ENCODE measurements around the gene OTOS. TPM values are rescaled to one million over a fixed set of nuclear protein-coding genes. Genes with fewer than 3 reads are reported as not detected.

OTOS gene
- total RNA-seq, 1 donor from 2014 or later: not detected

DNA sequence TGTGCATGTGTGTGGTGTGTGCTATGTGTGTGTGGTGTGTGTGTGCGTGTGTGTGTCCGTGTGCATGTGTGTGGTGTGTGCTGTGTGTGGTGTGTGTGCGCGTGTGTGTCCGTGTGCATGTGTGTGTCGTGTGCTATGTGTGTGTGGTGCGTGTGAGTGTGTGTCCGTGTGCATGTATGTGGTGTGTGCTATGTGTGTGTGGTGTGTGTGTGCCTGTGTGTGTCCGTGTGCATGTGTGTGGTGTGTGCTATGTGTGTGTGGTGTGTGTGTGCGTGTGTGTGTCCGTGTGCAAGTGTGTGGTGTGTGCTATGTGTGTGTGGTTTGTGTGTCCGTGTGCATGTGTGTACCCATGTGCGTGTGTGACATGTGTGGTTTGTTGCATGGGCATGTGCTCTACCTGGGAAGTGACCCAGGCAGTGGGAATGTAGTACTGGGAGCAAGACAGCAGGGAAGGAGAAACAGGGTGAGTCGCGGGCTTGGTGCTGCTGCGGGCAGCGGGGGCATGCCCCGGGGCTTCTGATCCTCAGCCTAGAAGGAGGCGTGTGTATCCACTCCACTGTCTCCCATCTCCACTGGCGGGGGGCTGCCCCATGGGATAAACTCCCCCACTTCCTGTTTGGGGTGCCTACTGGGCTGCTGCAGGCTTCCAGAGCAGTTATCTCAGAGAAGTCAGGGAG is 7.6 kb upstream of the OTOS start:
- no peak for TF ChIP-seq CTCF (conservative IDR thresholded peaks at IDR 0.05)
- Mint-ChIP-seq H3K36me3 (ENCODE audit: low read depth) (no peaks in the 10 kb centered on the region), H3K9me3 (peaks cover 6% of the 10 kb centered on the region)

GRCh38 chr2:240147382-240147781 is 6.9 kb upstream of the OTOS start:
- peaks cover 14% of the 10 kb centered on the region for H3K27me3 Mint-ChIP-seq (ENCODE audit: low read depth)
- no peaks in the 10 kb centered on the region for H3K36me3 Mint-ChIP-seq (ENCODE audit: low read depth)
- TF ChIP-seq CTCF (conservative IDR thresholded peaks at IDR 0.05): no peak
- H3K27ac Mint-ChIP-seq (ENCODE audit: unreplicated experiment): no peak overlapping the region
- H3K4me1 Mint-ChIP-seq: no peaks in the 10 kb centered on the region
- no peak for DNase-seq (ENCODE audit: low read depth, low spot score)
- H3K4me3 Mint-ChIP-seq: no peak overlapping the region
- H3K9me3 Mint-ChIP-seq: peaks cover 4% of the 10 kb centered on the region

More for the DNA sequence above, 7.6 kb upstream of the OTOS start:
- H3K4me1 Mint-ChIP-seq: no peaks in the 10 kb centered on the region
- no peak overlapping the region for H3K4me3 Mint-ChIP-seq
- DNase-seq (ENCODE audit: low read depth, low spot score): no peak
- no peak overlapping the region for H3K27ac Mint-ChIP-seq (ENCODE audit: unreplicated experiment)
- H3K27me3 Mint-ChIP-seq (ENCODE audit: low read depth): peaks cover 19% of the 10 kb centered on the region

DNA sequence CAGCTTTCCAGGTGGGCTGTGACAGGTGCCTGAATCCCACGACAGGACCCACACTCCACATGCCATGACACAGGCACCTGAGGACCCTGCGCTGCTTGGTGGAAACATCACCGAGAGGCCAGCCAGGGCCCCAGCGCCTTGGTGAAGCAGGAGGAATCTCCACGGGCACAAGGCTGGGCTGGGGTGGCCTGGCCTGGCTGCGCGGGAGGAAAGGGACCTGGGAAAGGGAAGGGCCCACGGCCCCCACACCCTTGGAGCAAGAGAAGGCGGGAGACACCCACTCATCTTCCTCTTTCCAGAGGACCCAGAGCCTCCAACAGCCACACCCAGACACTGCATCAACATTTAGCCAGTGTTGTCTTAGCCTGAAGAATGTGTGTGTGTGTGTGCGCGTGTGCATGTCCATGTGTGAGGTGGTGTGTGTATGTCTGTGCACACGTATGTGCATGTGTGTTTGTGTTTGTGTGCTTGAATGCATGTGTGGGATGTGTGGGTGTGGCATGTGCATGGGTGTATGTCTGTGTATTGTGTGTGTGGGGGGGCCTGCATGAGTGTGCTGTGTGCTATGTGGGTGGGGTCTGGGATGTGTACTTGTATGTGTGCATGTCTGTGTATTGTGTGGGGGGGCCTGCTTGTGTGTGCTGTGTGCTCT is 6.3 kb upstream of the OTOS start:
- no peak overlapping the region for H3K4me3 Mint-ChIP-seq
- peaks cover 8% of the 10 kb centered on the region for H3K27me3 Mint-ChIP-seq (ENCODE audit: low read depth)
- TF ChIP-seq CTCF (conservative IDR thresholded peaks at IDR 0.05): no peak
- H3K4me1 Mint-ChIP-seq: no peaks in the 10 kb centered on the region
- H3K27ac Mint-ChIP-seq (ENCODE audit: unreplicated experiment): no peak overlapping the region
- DNase-seq (ENCODE audit: low read depth, low spot score): no peak
- peaks cover 4% of the 10 kb centered on the region for H3K9me3 Mint-ChIP-seq
- no peaks in the 10 kb centered on the region for H3K36me3 Mint-ChIP-seq (ENCODE audit: low read depth)

GRCh38 chr2:240146141-240146561 is 5.7 kb upstream of the OTOS start:
- TF ChIP-seq CTCF (conservative IDR thresholded peaks at IDR 0.05): no peak
- Mint-ChIP-seq H3K36me3 (ENCODE audit: low read depth) (no peaks in the 10 kb centered on the region), H3K27ac (ENCODE audit: unreplicated experiment) (no peak overlapping the region), H3K4me3 (no peak overlapping the region), H3K9me3 (peaks cover 4% of the 10 kb centered on the region), H3K4me1 (no peaks in the 10 kb centered on the region), H3K27me3 (ENCODE audit: low read depth) (peaks cover 4% of the 10 kb centered on the region)
- no peak for DNase-seq (ENCODE audit: low read depth, low spot score)

DNA sequence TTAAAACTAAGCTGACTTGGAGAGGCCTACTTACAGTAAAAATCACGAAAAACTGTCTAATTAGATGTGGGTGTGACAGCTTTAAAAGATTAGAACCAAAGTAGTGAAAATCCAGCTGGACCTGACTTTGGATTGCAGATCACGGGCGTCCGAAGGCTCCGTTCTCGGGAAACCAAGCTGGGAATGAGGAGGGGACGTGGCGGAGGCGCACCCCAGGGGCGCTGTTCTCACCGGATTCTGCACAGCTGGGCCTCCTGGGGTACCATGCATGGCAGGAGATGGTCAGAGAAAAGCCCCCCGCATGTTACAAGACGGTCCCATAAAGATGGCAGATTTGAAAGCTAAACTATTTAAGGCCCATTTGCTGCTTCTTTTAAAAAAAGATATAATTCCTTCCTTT is 5.0 kb upstream of the OTOS start:
- H3K4me1 Mint-ChIP-seq: no peaks in the 10 kb centered on the region
- no peak overlapping the region for H3K4me3 Mint-ChIP-seq
- H3K36me3 Mint-ChIP-seq (ENCODE audit: low read depth): no peaks in the 10 kb centered on the region
- peaks cover 6% of the 10 kb centered on the region for H3K27me3 Mint-ChIP-seq (ENCODE audit: low read depth)
- no peak for DNase-seq (ENCODE audit: low read depth, low spot score)
- H3K27ac Mint-ChIP-seq (ENCODE audit: unreplicated experiment): no peak overlapping the region
- peaks cover 4% of the 10 kb centered on the region for H3K9me3 Mint-ChIP-seq
- no peak for TF ChIP-seq CTCF (conservative IDR thresholded peaks at IDR 0.05)

Measured in neural crest cell (in vitro differentiated cells).